MM.1S (cell line): ENCODE data around the gene DVL2.

Experiments
- DNase-seq: peaks from one replicate; pipeline ENCODE4 v3.0.0-alpha.2; 2015
- H2AFZ ChIP-seq: fragments of 300-600 bp; sonication (generic); 2 replicates; pipeline ENCODE4 v1.6.0; 2016; ENCODE audit warnings: antibody characterized with exemption, low read length
- H3F3A ChIP-seq: fragments of 300-600 bp; sonication (generic); 2 replicates; pipeline ENCODE4 v1.6.1; 2016; ENCODE audit warnings: mild to moderate bottlenecking, antibody characterized with exemption, low read length, moderate library complexity, mixed read lengths; ENCODE audit not compliant: insufficient read depth
- H3K27ac ChIP-seq: fragments of 300-600 bp; sonication (generic); 2 replicates; pipeline ENCODE4 v1.5.1; 2016; ENCODE audit warnings: mild to moderate bottlenecking, low read length
- H3K27me3 ChIP-seq: fragments of 300-600 bp; sonication (generic); replicated peaks from 2 replicates; pipeline ENCODE4 v1.6.0; 2016; ENCODE audit warnings: low read length; ENCODE audit not compliant: insufficient read depth
- H3K36me3 ChIP-seq: fragments of 300-600 bp; sonication (generic); replicated peaks from 2 replicates; pipeline ENCODE4 v1.6.1; 2016; ENCODE audit warnings: mild to moderate bottlenecking, low read length, mixed read lengths; ENCODE audit not compliant: insufficient read depth
- H3K4me1 ChIP-seq: fragments of 300-600 bp; sonication (generic); 2 replicates; pipeline ENCODE4 v1.6.1; 2016; ENCODE audit warnings: low read length, mixed read lengths
- H3K4me2 ChIP-seq: fragments of 300-600 bp; sonication (generic); 2 replicates; pipeline ENCODE4 v1.6.0; 2016; ENCODE audit warnings: low read depth, low read length
- H3K4me3 ChIP-seq: fragments of 300-600 bp; sonication (generic); 2 replicates; pipeline ENCODE4 v1.5.1; 2016; ENCODE audit warnings: low read length, mixed read lengths
- H3K79me2 ChIP-seq: fragments of 300-600 bp; sonication (generic); 2 replicates; pipeline ENCODE4 v1.6.1; 2016; ENCODE audit warnings: mixed run types, low read length, mixed read lengths
- H3K9ac ChIP-seq: fragments of 300-600 bp; sonication (generic); 2 replicates; pipeline ENCODE4 v1.6.1; 2016; ENCODE audit warnings: low read length, mixed read lengths
- H3K9me2 ChIP-seq: fragments of 300-600 bp; sonication (generic); replicated peaks from 2 replicates; pipeline ENCODE4 v1.6.1; 2016; ENCODE audit warnings: mild to moderate bottlenecking, low read length, mixed read lengths; ENCODE audit not compliant: insufficient read depth
- H3K9me3 ChIP-seq: fragments of 300-600 bp; sonication (generic); replicated peaks from 2 replicates; pipeline ENCODE4 v1.6.1; 2016; ENCODE audit warnings: mild to moderate bottlenecking, low read length, mixed read lengths; ENCODE audit not compliant: insufficient read depth
- H4K20me1 ChIP-seq: fragments of 300-600 bp; sonication (generic); 2 replicates; pipeline ENCODE4 v1.6.1; 2016; ENCODE audit warnings: mild to moderate bottlenecking, low read length, moderate library complexity, mixed read lengths; ENCODE audit not compliant: insufficient read depth
- EZH2 ChIP-seq: fragments of 300-600 bp; sonication (generic); optimal IDR thresholded peaks from 2 replicates; pipeline ENCODE3; 2017; ENCODE audit warnings: low read depth, mild to moderate bottlenecking, antibody characterized with exemption, low read length, mixed read lengths
- EZH2phosphoT487 ChIP-seq: fragments of 300-600 bp; sonication (generic); IDR thresholded peaks from 2 replicates; pipeline ENCODE4 v1.6.1; 2018; ENCODE audit warnings: antibody characterized with exemption, low read length
- TF ChIP-seq, protein P1 (sequence below): fragments of 300-600 bp; sonication (generic); IDR thresholded peaks from 2 replicates; pipeline ENCODE4 v1.5.1; 2016; ENCODE audit warnings: antibody characterized with exemption, low read length, mixed read lengths

DVL2 gene

DNA sequence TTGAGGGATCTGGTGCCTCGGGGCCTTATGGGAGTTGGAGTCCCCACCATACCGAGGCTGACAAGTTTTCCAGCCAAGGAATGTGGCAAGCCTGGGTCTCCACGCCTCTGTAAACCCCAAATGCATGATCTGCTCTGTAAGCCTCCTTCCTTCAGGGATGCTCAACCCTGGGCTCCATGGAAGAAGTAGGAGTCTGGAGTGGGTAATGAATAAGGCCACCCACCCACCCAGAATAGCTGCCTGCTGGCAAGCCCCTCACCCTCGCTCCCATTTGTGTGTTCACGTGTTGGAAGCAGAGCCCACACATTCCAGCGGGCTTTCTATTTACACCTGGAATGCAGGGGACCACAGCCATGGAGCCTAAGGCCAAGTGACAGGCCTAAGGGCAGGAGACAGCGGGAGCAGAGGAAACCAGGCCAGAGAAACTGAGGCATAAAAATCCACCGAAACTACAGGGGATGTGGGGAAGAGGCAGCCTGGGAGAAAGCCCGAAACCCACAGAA lies 19.1 kb downstream of the DVL2 start:
- Histone ChIP-seq H3K9me2 (no peaks in the 10 kb centered on the region), H3K4me2 (peak overlapping the region; percentile 68; the same call in 1 of the 2 replicates), H3K27ac (no peak overlapping the region), H3K4me1 (peaks cover 16% of the 10 kb centered on the region), H3K9me3 (no peaks in the 10 kb centered on the region), H4K20me1 (no peaks in the 10 kb centered on the region), H2AFZ (no peak overlapping the region), H3K4me3 (no peak overlapping the region), H3F3A (no peaks in the 10 kb centered on the region), H3K79me2 (peaks cover 9% of the 10 kb centered on the region), H3K27me3 (peaks cover 49% of the 10 kb centered on the region), H3K36me3 (no peaks in the 10 kb centered on the region), H3K9ac (no peak overlapping the region)
- no peak for TF ChIP-seq EZH2
- TF ChIP-seq EZH2phosphoT487, result no peak
- TF ChIP-seq, protein P1, sequence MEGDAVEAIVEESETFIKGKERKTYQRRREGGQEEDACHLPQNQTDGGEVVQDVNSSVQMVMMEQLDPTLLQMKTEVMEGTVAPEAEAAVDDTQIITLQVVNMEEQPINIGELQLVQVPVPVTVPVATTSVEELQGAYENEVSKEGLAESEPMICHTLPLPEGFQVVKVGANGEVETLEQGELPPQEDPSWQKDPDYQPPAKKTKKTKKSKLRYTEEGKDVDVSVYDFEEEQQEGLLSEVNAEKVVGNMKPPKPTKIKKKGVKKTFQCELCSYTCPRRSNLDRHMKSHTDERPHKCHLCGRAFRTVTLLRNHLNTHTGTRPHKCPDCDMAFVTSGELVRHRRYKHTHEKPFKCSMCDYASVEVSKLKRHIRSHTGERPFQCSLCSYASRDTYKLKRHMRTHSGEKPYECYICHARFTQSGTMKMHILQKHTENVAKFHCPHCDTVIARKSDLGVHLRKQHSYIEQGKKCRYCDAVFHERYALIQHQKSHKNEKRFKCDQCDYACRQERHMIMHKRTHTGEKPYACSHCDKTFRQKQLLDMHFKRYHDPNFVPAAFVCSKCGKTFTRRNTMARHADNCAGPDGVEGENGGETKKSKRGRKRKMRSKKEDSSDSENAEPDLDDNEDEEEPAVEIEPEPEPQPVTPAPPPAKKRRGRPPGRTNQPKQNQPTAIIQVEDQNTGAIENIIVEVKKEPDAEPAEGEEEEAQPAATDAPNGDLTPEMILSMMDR, result no peak
- DNase-seq, result no peak

GRCh38 chr17:7214300-7215135 lies 19.8 kb downstream of the DVL2 start:
- Histone ChIP-seq H3K9ac (peak overlapping the region; percentile 20; the same call in 1 of the 2 replicates), H4K20me1 (no peaks in the 10 kb centered on the region), H3K9me2 (no peaks in the 10 kb centered on the region), H3K27me3 (peaks cover 55% of the 10 kb centered on the region), H3F3A (no peaks in the 10 kb centered on the region), H3K4me1 (peaks cover 15% of the 10 kb centered on the region), H3K79me2 (peaks cover 3% of the 10 kb centered on the region; the same call in 1 of the 2 replicates), H3K9me3 (no peaks in the 10 kb centered on the region), H3K36me3 (no peaks in the 10 kb centered on the region), H3K27ac (peak overlapping the region; percentile 22; the same call in 1 of the 2 replicates), H3K4me2 (peak overlapping the region; percentile 68), H2AFZ (peak overlapping the region; percentile 37), H3K4me3 (peak overlapping the region; percentile 61)
- TF ChIP-seq EZH2phosphoT487, result no peak
- TF ChIP-seq, protein P1, result peak; percentile 54
- TF ChIP-seq EZH2, result no peak
- DNase-seq, result peak; percentile 96

GRCh38 chr17:7213895-7214299 lies 20.4 kb downstream of the DVL2 start:
- Histone ChIP-seq H3K27me3 (peaks cover 62% of the 10 kb centered on the region), H3K4me2 (peak overlapping the region; percentile 68; the same call in 1 of the 2 replicates), H4K20me1 (no peaks in the 10 kb centered on the region), H3K9me2 (no peaks in the 10 kb centered on the region), H3K4me3 (peak overlapping the region; percentile 61), H3K4me1 (peaks cover 12% of the 10 kb centered on the region), H3K9ac (peak overlapping the region; percentile 17; the same call in 1 of the 2 replicates), H3F3A (no peaks in the 10 kb centered on the region), H2AFZ (no peak overlapping the region), H3K79me2 (no peaks in the 10 kb centered on the region), H3K9me3 (no peaks in the 10 kb centered on the region), H3K36me3 (no peaks in the 10 kb centered on the region), H3K27ac (no peak overlapping the region)
- TF ChIP-seq EZH2 (no peak), EZH2phosphoT487 (no peak)
- TF ChIP-seq, protein P1, result peak; percentile 66
- peak; percentile 64 for DNase-seq
